ENCODE data around the gene FAM131B. TPM values are rescaled to one million over a fixed set of nuclear protein-coding genes. Genes with fewer than 3 reads are reported as not detected.
A peak's percentile ranks its signal among the peaks of the same experiment; 100 is the strongest.

The FAM131B gene
- total and polyA plus RNA-seq, 9 of the 15 experiments (the other 6 are each of a cell fraction or from before 2014, with no cell fraction given), result 0.03 to 0.04 TPM; not detected in 7

DNA sequence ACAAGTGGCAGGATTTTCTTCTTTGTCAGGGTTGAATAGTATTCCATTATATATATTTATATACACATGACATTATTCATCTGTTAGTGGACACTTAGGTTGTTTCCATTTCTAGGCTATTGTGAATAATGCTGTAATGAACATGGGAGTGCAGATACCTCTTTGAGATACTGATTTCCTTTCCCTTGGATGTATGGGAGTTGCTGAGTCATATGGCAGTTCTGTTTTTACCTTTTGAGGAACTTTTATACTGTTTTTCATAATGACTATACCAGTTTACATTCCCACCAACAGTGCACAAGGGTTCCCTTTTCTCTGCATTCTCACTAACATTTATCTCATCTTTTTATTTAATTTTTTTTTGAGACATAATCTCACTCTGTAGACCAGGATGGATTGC lies 48.4 kb downstream of the FAM131B start (continued):
- TF ChIP-seq KLF6 (CRISPR knock-in tag; IDR thresholded peaks at IDR 0.05; ENCODE audit: borderline replicate concordance), result no peak
- TF ChIP-seq ZNF717 (CRISPR knock-in tag; IDR thresholded peaks at IDR 0.05), result no peak
- peak; percentile 32; the same call in 1 of the 2 replicates for TF ChIP-seq C11orf30 (IDR thresholded peaks at IDR 0.05; ENCODE audit: low read depth)
- no peak for TF ChIP-seq NFYB (IDR thresholded peaks at IDR 0.05; ENCODE audit: extremely low read depth, insufficient read length)
- TF ChIP-seq, protein P1, sequence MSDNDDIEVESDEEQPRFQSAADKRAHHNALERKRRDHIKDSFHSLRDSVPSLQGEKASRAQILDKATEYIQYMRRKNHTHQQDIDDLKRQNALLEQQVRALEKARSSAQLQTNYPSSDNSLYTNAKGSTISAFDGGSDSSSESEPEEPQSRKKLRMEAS (CRISPR knock-in tag; IDR thresholded peaks at IDR 0.05), result no peak
- no peak for TF ChIP-seq FOXK1 (CRISPR knock-in tag; IDR thresholded peaks at IDR 0.05; ENCODE audit: borderline replicate concordance)
- TF ChIP-seq, protein P2, sequence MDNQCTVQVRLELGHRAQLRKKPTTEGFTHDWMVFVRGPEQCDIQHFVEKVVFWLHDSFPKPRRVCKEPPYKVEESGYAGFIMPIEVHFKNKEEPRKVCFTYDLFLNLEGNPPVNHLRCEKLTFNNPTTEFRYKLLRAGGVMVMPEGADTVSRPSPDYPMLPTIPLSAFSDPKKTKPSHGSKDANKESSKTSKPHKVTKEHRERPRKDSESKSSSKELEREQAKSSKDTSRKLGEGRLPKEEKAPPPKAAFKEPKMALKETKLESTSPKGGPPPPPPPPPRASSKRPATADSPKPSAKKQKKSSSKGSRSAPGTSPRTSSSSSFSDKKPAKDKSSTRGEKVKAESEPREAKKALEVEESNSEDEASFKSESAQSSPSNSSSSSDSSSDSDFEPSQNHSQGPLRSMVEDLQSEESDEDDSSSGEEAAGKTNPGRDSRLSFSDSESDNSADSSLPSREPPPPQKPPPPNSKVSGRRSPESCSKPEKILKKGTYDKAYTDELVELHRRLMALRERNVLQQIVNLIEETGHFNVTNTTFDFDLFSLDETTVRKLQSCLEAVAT (IDR thresholded peaks at IDR 0.05), result no peak
- no peak for TF ChIP-seq RBM25 (IDR thresholded peaks at IDR 0.05; ENCODE audit: low read depth, low read length, severe bottlenecking)
- TF ChIP-seq ZNF146 (CRISPR knock-in tag; IDR thresholded peaks at IDR 0.05; ENCODE audit: unreplicated experiment), result peak; percentile 36
- no peak for TF ChIP-seq NFIX (CRISPR knock-in tag; IDR thresholded peaks at IDR 0.05; ENCODE audit: low read depth)
- TF ChIP-seq ZNF316 (IDR thresholded peaks at IDR 0.05), result 0 out of 2 replicates have a peak, but pooled peaks have one; percentile 16
- peak; percentile 37; the same call in 1 of the 2 replicates for TF ChIP-seq MAFF (IDR thresholded peaks at IDR 0.05; ENCODE audit: low read length)
- TF ChIP-seq NFE2L1 (tag; IDR thresholded peaks at IDR 0.05; ENCODE audit: borderline replicate concordance, low read depth), result 0 out of 2 replicates have a peak, but pooled peaks have one; percentile 4
- TF ChIP-seq, protein P3, sequence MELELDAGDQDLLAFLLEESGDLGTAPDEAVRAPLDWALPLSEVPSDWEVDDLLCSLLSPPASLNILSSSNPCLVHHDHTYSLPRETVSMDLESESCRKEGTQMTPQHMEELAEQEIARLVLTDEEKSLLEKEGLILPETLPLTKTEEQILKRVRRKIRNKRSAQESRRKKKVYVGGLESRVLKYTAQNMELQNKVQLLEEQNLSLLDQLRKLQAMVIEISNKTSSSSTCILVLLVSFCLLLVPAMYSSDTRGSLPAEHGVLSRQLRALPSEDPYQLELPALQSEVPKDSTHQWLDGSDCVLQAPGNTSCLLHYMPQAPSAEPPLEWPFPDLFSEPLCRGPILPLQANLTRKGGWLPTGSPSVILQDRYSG (tag; conservative IDR thresholded peaks at IDR 0.05; ENCODE audit: low read depth), result no peak
- TF ChIP-seq, protein P4, sequence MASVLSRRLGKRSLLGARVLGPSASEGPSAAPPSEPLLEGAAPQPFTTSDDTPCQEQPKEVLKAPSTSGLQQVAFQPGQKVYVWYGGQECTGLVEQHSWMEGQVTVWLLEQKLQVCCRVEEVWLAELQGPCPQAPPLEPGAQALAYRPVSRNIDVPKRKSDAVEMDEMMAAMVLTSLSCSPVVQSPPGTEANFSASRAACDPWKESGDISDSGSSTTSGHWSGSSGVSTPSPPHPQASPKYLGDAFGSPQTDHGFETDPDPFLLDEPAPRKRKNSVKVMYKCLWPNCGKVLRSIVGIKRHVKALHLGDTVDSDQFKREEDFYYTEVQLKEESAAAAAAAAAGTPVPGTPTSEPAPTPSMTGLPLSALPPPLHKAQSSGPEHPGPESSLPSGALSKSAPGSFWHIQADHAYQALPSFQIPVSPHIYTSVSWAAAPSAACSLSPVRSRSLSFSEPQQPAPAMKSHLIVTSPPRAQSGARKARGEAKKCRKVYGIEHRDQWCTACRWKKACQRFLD (CRISPR knock-in tag; IDR thresholded peaks at IDR 0.05), result no peak
- TF ChIP-seq, protein P5, sequence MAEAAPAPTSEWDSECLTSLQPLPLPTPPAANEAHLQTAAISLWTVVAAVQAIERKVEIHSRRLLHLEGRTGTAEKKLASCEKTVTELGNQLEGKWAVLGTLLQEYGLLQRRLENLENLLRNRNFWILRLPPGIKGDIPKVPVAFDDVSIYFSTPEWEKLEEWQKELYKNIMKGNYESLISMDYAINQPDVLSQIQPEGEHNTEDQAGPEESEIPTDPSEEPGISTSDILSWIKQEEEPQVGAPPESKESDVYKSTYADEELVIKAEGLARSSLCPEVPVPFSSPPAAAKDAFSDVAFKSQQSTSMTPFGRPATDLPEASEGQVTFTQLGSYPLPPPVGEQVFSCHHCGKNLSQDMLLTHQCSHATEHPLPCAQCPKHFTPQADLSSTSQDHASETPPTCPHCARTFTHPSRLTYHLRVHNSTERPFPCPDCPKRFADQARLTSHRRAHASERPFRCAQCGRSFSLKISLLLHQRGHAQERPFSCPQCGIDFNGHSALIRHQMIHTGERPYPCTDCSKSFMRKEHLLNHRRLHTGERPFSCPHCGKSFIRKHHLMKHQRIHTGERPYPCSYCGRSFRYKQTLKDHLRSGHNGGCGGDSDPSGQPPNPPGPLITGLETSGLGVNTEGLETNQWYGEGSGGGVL (CRISPR knock-in tag; IDR thresholded peaks at IDR 0.05), result no peak
